Mesothelial cell of epicardium (in vitro differentiated cells): ENCODE results near the gene TOMM70. TPM values are rescaled to one million over a fixed set of nuclear protein-coding genes. Genes with fewer than 3 reads are reported as not detected.

ENCODE experiments used
- DNase-seq, 2 experiments: peaks; one replicate each; pipeline ENCODE4 v3.0.0; 2021; ENCODE audit warnings: low spot score in 2 of 2; ENCODE audit not compliant: unreplicated experiment in 2 of 2
- H3K27ac Mint-ChIP-seq: 2 replicates; pipeline ENCODE4 v1.8.0; 2021; ENCODE audit warnings: mixed read lengths
- H3K27me3 Mint-ChIP-seq: 2 replicates; pipeline ENCODE4 v1.8.0; 2021; ENCODE audit warnings: low read depth, mixed read lengths
- H3K36me3 Mint-ChIP-seq: 2 replicates; pipeline ENCODE4 v1.8.0; 2021; ENCODE audit warnings: mixed read lengths
- H3K4me1 Mint-ChIP-seq: 2 replicates; pipeline ENCODE4 v1.8.0; 2021; ENCODE audit warnings: mixed read lengths
- H3K4me3 Mint-ChIP-seq: 2 replicates; pipeline ENCODE4 v1.8.0; 2021; ENCODE audit warnings: mild to moderate bottlenecking, moderate library complexity, mixed read lengths
- H3K9me3 Mint-ChIP-seq: 2 replicates; pipeline ENCODE4 v1.8.0; 2021; ENCODE audit warnings: mixed read lengths
- total RNA-seq: library from RNA; stranded (reverse); gene quantifications from 3 replicates; pipeline ENCODE4 v1.2.1, GENCODE V29; 2021
- TF ChIP-seq, protein P1 (sequence below): fragments of 200-600 bp; sonication (generic); IDR thresholded peaks from one replicate; pipeline ENCODE4 v1.5.0; 2021; ENCODE audit warnings: antibody characterized with exemption; ENCODE audit not compliant: unreplicated experiment

TOMM70 gene
- total RNA-seq, 1 donor from 2014 or later, result 37.3 TPM

DNA sequence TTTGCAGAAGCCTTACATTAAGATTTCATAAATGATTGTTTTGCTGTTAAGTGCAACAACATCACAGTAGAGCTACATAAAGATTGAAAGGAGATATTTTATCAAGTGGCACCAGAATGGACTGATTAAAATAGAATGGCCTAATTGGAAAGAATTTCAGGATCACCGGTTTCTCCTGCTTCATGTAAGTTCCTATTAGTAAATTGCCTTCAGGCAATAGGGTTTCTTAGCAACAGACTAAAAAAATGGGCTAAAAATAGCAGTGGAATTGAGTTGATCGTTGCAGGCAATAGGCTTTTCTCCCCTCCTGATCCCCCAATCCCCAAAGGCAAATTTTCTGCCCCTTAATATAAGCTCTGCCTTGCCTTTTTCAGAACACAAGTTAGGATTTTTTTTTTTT, 1.4 kb upstream of the TOMM70 start:
- Mint-ChIP-seq H3K27me3 (no peaks in the 10 kb centered on the region), H3K36me3 (peaks cover 12% of the 10 kb centered on the region), H3K4me3 (peak overlapping the region; percentile 93), H3K27ac (peak overlapping the region; percentile 98), H3K9me3 (peaks cover 7% of the 10 kb centered on the region), H3K4me1 (peaks cover 40% of the 10 kb centered on the region)
- TF ChIP-seq, protein P1, sequence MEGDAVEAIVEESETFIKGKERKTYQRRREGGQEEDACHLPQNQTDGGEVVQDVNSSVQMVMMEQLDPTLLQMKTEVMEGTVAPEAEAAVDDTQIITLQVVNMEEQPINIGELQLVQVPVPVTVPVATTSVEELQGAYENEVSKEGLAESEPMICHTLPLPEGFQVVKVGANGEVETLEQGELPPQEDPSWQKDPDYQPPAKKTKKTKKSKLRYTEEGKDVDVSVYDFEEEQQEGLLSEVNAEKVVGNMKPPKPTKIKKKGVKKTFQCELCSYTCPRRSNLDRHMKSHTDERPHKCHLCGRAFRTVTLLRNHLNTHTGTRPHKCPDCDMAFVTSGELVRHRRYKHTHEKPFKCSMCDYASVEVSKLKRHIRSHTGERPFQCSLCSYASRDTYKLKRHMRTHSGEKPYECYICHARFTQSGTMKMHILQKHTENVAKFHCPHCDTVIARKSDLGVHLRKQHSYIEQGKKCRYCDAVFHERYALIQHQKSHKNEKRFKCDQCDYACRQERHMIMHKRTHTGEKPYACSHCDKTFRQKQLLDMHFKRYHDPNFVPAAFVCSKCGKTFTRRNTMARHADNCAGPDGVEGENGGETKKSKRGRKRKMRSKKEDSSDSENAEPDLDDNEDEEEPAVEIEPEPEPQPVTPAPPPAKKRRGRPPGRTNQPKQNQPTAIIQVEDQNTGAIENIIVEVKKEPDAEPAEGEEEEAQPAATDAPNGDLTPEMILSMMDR, result no peak
- DNase-seq, result no peak

DNA sequence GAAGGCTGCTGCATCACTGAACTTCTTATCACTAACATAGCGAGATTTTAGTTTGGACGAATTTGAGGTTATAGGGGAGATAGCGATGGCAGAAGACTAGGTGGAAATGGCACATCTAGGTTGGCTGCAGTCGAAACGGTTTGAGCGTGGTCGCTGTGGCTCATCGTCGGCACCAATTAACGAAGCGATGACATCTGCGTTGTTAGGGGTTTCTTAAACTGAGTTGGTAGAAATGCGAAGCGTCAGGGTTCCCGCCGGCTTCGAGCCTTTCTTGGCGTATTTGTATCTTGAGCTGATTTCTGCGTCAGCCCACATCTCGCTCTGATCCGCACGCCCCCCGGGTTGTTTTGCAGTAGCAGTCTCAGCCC, 769 bp upstream of the TOMM70 start:
- H3K9me3 Mint-ChIP-seq, result peaks cover 4% of the 10 kb centered on the region
- peak overlapping the region; percentile 93 for H3K4me3 Mint-ChIP-seq
- peak in 1 of 2 experiments; percentile 51 for DNase-seq
- H3K36me3 Mint-ChIP-seq, result peaks cover 7% of the 10 kb centered on the region
- peak overlapping the region; percentile 98 for H3K27ac Mint-ChIP-seq
- H3K4me1 Mint-ChIP-seq, result peaks cover 40% of the 10 kb centered on the region
- H3K27me3 Mint-ChIP-seq, result no peaks in the 10 kb centered on the region
- TF ChIP-seq, protein P1, result no peak

GRCh38 chr3:100400419-100400779, 490 bp downstream of the TOMM70 start:
- Mint-ChIP-seq H3K4me1 (peaks cover 40% of the 10 kb centered on the region), H3K27me3 (no peaks in the 10 kb centered on the region), H3K4me3 (peak overlapping the region; percentile 93), H3K27ac (peak overlapping the region; percentile 70), H3K36me3 (peaks cover 3% of the 10 kb centered on the region), H3K9me3 (no peaks in the 10 kb centered on the region)
- no peak for DNase-seq
- TF ChIP-seq, protein P1, result no peak

GRCh38 chr3:100399341-100400071, 1.4 kb downstream of the TOMM70 start:
- Mint-ChIP-seq H3K27me3 (no peaks in the 10 kb centered on the region), H3K27ac (peak overlapping the region; percentile 85), H3K36me3 (no peaks in the 10 kb centered on the region), H3K4me1 (peaks cover 37% of the 10 kb centered on the region), H3K4me3 (peak overlapping the region; percentile 93), H3K9me3 (no peaks in the 10 kb centered on the region)
- no peak for DNase-seq
- TF ChIP-seq, protein P1, result no peak

- Mint-ChIP-seq H3K27ac (no peak overlapping the region), H3K36me3 (no peaks in the 10 kb centered on the region), H3K4me3 (no peak overlapping the region), H3K27me3 (no peaks in the 10 kb centered on the region), H3K9me3 (no peaks in the 10 kb centered on the region), H3K4me1 (peaks cover 21% of the 10 kb centered on the region)
- TF ChIP-seq, protein P1, result no peak
- DNase-seq, result no peak
Observed at GRCh38 chr3:100396967-100397366, 3.9 kb downstream of the TOMM70 start.
